Type B pancreatic cell (in vitro differentiated cells): ENCODE data around the gene MICU1. TPM values are rescaled to one million over a fixed set of nuclear protein-coding genes. Genes with fewer than 3 reads are reported as not detected.
A peak's percentile ranks its signal among the peaks of the same experiment; 100 is the strongest.

Experiments
- DNase-seq: peaks from one replicate; pipeline ENCODE4 v3.0.0; 2021; ENCODE audit warnings: mixed read lengths; ENCODE audit not compliant: unreplicated experiment; ENCODE audit errors: extremely low spot score
- H3K27ac Mint-ChIP-seq: 2 replicates; pipeline ENCODE4 v1.8.0; 2021; ENCODE audit warnings: mild to moderate bottlenecking, mixed read lengths
- H3K27me3 Mint-ChIP-seq: 2 replicates; pipeline ENCODE4 v1.8.0; 2021; ENCODE audit warnings: mixed read lengths
- H3K36me3 Mint-ChIP-seq: 2 replicates; pipeline ENCODE4 v1.8.0; 2021; ENCODE audit warnings: mixed read lengths
- H3K4me1 Mint-ChIP-seq: one replicate; pipeline ENCODE4 v1.8.0; 2021; ENCODE audit warnings: mixed read lengths; ENCODE audit not compliant: unreplicated experiment
- H3K4me3 Mint-ChIP-seq: 2 replicates; pipeline ENCODE4 v1.8.0; 2021; ENCODE audit warnings: mild to moderate bottlenecking, mixed read lengths
- H3K9me3 Mint-ChIP-seq: 2 replicates; pipeline ENCODE4 v1.8.0; 2021; ENCODE audit warnings: mixed read lengths
- total RNA-seq: library from RNA; stranded (reverse); gene quantifications from 2 replicates; pipeline ENCODE4 v1.2.1, GENCODE V29; 2021; ENCODE audit warnings: low replicate concordance
- TF ChIP-seq, protein P1 (sequence below): fragments of 200-600 bp; sonication (generic); conservative IDR thresholded peaks from 2 replicates; pipeline ENCODE4 v1.5.0; 2021; ENCODE audit warnings: antibody characterized with exemption, mild to moderate bottlenecking

Gene MICU1
- total RNA-seq, 1 donor from 2014 or later = 40.3 TPM

DNA sequence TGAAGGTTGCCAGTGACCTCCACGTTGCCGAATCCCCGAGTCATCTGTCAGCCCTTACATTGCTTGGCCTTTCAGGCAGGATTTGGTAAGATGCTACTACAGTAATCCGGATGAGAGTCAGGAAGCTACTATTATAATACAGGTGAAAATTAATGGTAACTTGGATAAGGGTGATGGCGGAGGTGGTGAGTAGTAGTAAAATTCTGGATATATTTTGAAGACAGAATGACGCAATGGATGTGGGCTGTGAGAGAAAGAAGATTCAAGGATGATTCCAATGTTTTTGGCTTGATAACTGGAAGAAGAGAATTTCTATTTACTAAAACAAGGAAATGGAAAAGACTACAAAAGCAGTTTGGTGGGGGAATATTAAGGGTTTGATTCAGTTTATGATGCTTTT, 269.8 kb downstream of the MICU1 start:
- no peaks in the 10 kb centered on the region for H3K27me3 Mint-ChIP-seq
- no peak overlapping the region for H3K27ac Mint-ChIP-seq
- H3K9me3 Mint-ChIP-seq = no peaks in the 10 kb centered on the region
- peaks cover 4% of the 10 kb centered on the region for H3K36me3 Mint-ChIP-seq
- TF ChIP-seq, protein P1, sequence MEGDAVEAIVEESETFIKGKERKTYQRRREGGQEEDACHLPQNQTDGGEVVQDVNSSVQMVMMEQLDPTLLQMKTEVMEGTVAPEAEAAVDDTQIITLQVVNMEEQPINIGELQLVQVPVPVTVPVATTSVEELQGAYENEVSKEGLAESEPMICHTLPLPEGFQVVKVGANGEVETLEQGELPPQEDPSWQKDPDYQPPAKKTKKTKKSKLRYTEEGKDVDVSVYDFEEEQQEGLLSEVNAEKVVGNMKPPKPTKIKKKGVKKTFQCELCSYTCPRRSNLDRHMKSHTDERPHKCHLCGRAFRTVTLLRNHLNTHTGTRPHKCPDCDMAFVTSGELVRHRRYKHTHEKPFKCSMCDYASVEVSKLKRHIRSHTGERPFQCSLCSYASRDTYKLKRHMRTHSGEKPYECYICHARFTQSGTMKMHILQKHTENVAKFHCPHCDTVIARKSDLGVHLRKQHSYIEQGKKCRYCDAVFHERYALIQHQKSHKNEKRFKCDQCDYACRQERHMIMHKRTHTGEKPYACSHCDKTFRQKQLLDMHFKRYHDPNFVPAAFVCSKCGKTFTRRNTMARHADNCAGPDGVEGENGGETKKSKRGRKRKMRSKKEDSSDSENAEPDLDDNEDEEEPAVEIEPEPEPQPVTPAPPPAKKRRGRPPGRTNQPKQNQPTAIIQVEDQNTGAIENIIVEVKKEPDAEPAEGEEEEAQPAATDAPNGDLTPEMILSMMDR = no peak
- peaks cover 19% of the 10 kb centered on the region for H3K4me1 Mint-ChIP-seq
- no peak for DNase-seq
- H3K4me3 Mint-ChIP-seq = peak overlapping the region; percentile 56

DNA sequence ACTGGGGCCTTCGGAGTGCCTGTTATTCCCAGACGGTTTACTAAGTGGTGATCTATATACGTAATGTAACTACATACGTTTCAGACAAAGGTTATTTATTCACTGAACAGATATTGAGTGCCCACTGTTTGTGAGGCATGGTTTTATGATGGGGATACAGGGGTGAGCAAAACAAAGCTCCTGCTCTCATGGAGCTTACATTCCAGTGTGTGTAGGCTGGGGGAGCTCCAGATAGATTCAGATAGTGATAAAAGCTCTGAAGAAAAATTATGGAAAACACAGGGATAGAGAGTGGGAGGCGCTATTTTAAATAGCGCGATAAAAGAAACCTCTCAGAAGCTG, 270.7 kb downstream of the MICU1 start:
- TF ChIP-seq, protein P1 = no peak
- Mint-ChIP-seq H3K4me3 (peak overlapping the region; percentile 97), H3K9me3 (no peaks in the 10 kb centered on the region), H3K36me3 (peaks cover 4% of the 10 kb centered on the region), H3K27me3 (no peaks in the 10 kb centered on the region), H3K4me1 (peaks cover 19% of the 10 kb centered on the region), H3K27ac (peak overlapping the region; percentile 96)
- DNase-seq = no peak

GRCh38 chr10:72354356-72355213, 271.3 kb downstream of the MICU1 start, which contains the start of gene DNAJB12:
Gene DNAJB12, minus strand, starts transcription at chr10:72354919. Its CDS starts 22 bp downstream, at chr10:72354897.
- peak within 1 kb of the TSS; percentile 96 for H3K27ac Mint-ChIP-seq
- peaks cover 21% of the 10 kb centered on the region for H3K4me1 Mint-ChIP-seq
- H3K9me3 Mint-ChIP-seq = no peaks in the 10 kb centered on the region
- peaks cover 4% of the 10 kb centered on the region for H3K36me3 Mint-ChIP-seq
- peak; percentile 92 for DNase-seq
- TF ChIP-seq, protein P1 = no peak
- H3K27me3 Mint-ChIP-seq = no peaks in the 10 kb centered on the region
- H3K4me3 Mint-ChIP-seq = peak within 1 kb of the TSS; percentile 97

DNA sequence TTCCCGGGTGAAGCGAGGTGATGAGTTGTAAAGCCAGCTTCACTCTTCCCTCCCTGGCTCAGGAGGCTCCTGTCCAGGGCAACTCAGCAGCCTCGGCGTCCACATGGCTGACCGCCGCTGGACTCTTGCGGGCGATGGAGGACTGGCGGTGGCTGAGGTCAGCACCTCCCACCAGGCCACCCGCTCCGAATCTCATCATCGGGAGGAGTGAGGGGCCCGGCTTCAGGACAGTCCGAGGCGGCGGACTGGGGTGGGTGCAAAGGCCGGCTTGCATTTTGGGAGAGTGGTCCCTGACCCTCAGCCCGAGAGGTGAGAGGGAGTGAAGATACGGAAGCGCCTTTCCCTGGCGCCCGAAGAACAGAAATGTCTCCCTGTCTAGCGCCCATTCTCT, 271.9 kb downstream of the MICU1 start:
- DNase-seq = no peak
- Mint-ChIP-seq H3K27me3 (no peaks in the 10 kb centered on the region), H3K4me3 (peak overlapping the region; percentile 97)

GRCh38 chr10:72353028-72353964, 272.6 kb downstream of the MICU1 start:
- Mint-ChIP-seq H3K4me1 (peaks cover 31% of the 10 kb centered on the region), H3K4me3 (peak overlapping the region; percentile 97), H3K27me3 (no peaks in the 10 kb centered on the region), H3K9me3 (no peaks in the 10 kb centered on the region), H3K36me3 (peaks cover 10% of the 10 kb centered on the region), H3K27ac (peak overlapping the region; percentile 96)
- DNase-seq = no peak
- TF ChIP-seq, protein P1 = no peak

More for the DNA sequence above, 271.9 kb downstream of the MICU1 start:
- Mint-ChIP-seq H3K27ac (peak overlapping the region; percentile 96), H3K36me3 (peaks cover 9% of the 10 kb centered on the region), H3K4me1 (peaks cover 28% of the 10 kb centered on the region), H3K9me3 (no peaks in the 10 kb centered on the region)
- TF ChIP-seq, protein P1 = no peak
